CD4-positive, CD25-positive, alpha-beta regulatory T cell (primary cell): ENCODE results near the gene SOAT2. TPM values are rescaled to one million over a fixed set of nuclear protein-coding genes. Genes with fewer than 3 reads are reported as not detected.
A peak's percentile ranks its signal among the peaks of the same experiment; 100 is the strongest.
"Not testable (repeated sequence)": the region's sequence is repeated elsewhere in the genome, so short reads cannot be mapped to it uniquely, and the experiment has no call there.

Experiments used
- ATAC-seq, 2 donors: fragments of 150-1000 bp; cut with Tn5 transposase; one replicate each; pipeline ENCODE4 v1.10.0; 2021; ENCODE audit warnings: low read depth in 2 of 2, moderate number of reproducible peaks in 2 of 2, moderate library complexity in 1 of 2
- DNase-seq, 3 donors: peaks; one replicate each; pipeline versions ENCODE4 v3.0.0 to v3.0.0-alpha.2; 2012 to 2022; ENCODE audit warnings: mixed read lengths in 1 of 3
- H3K27ac ChIP-seq: one replicate; pipeline ENCODE4 v1.7.0; 2013; ENCODE audit warnings: mild to moderate bottlenecking, low read length; ENCODE audit not compliant: insufficient read depth, poor library complexity, severe bottlenecking
- H3K27me3 ChIP-seq: one replicate; pipeline ENCODE4 v1.7.0; 2013; ENCODE audit warnings: low read length; ENCODE audit not compliant: control insufficient read depth, insufficient read depth
- H3K36me3 ChIP-seq: one replicate; pipeline ENCODE4 v1.7.0; 2013; ENCODE audit warnings: mild to moderate bottlenecking, low read length, moderate library complexity; ENCODE audit not compliant: control insufficient read depth, insufficient read depth
- H3K4me1 ChIP-seq: 2 replicates; pipeline ENCODE4 v1.7.0; 2013; ENCODE audit warnings: mild to moderate bottlenecking, low read length; ENCODE audit not compliant: insufficient read depth, control insufficient read depth, poor library complexity, severe bottlenecking
- H3K4me3 ChIP-seq: one replicate; pipeline ENCODE4 v1.7.0; 2013; ENCODE audit warnings: low read depth, mild to moderate bottlenecking, low read length, moderate library complexity
- H3K9me3 ChIP-seq, 2 experiments: 1 replicate in 1 of 2; 2 replicates in 1 of 2; pipeline ENCODE4 v1.7.0; 2013; ENCODE audit warnings: low read length in 2 of 2, mild to moderate bottlenecking in 1 of 2, moderate library complexity in 1 of 2; ENCODE audit not compliant: control insufficient read depth in 2 of 2
- H3K27ac Mint-ChIP-seq, 3 donors: one replicate each; pipeline ENCODE4 v1.8.0; 2020 to 2022; ENCODE audit warnings: mild to moderate bottlenecking in 3 of 3, mixed read lengths in 3 of 3, moderate library complexity in 2 of 3
- H3K27me3 Mint-ChIP-seq: one replicate; pipeline ENCODE4 v1.8.0; 2022; ENCODE audit warnings: mild to moderate bottlenecking, mixed read lengths
- H3K36me3 Mint-ChIP-seq: one replicate; pipeline ENCODE4 v1.8.0; 2020; ENCODE audit warnings: mixed read lengths
- H3K4me1 Mint-ChIP-seq, 4 donors: one replicate each; pipeline ENCODE4 v1.8.0; 2020 to 2022; ENCODE audit warnings: mixed read lengths in 4 of 4, mild to moderate bottlenecking in 1 of 4
- H3K4me3 Mint-ChIP-seq, 4 donors: one replicate each; pipeline ENCODE4 v1.8.0; 2020 to 2022; ENCODE audit warnings: mild to moderate bottlenecking in 4 of 4, mixed read lengths in 4 of 4, moderate library complexity in 3 of 4
- H3K9me3 Mint-ChIP-seq, 7 donors: one replicate each; pipeline ENCODE4 v1.8.0; 2020 to 2022; ENCODE audit warnings: mixed read lengths in 7 of 7, mild to moderate bottlenecking in 3 of 7, moderate library complexity in 2 of 7
- polyA plus RNA-seq, 4 donors: library from polyadenylated mRNA; unstranded; fragments of 300-500 nt; fragmentation: Illumina TruSeq; gene quantifications; one replicate each; pipeline ENCODE4 v1.2.3, GENCODE V29; 2021
- total RNA-seq: library from RNA; stranded (reverse); gene quantifications from one replicate; pipeline ENCODE4 v1.2.3, GENCODE V29; 2022

The SOAT2 gene
- total and polyA plus RNA-seq, 5 donors from 2014 or later, result 0.37 TPM; not detected in 4

DNA sequence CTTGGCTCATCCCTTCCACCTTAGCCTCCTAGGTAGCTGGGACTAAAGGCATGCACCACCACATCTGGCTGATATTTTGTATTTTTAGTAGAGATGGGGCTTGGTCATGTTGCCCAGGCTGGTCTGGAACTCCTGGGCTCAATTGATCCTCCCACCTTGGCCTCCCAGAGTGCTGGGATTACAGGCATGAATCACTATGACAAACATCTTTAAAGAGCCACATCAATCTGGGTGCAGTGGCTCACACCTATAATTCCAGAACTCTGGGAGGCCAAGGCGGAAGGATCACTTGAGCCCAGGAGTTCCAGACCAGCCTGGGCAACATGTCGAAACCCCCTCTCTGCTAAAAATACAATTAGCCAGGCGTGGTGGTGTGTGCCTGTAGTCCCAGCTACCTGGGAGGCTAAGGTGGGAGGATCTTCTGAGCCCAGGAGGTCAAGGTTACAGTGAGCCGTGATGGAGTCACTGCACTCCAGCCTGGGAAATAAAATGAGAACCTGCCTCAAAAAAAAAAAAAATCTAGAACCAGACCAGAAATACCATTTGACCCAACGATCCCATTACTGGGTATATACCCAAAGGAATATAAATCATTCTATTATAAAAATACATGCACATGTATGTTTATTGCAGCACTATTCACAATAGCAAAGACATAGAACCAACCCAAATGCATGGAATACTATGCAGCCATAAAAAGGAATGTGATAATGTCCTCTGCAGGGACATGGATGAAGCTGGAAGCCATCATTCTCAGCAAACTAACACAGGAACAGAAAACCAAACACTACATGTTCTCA lies 8.3 kb upstream of the SOAT2 start:
- Mint-ChIP-seq H3K4me3 (peak overlapping the region in 1 of 4 donors; percentile 16), H3K4me1 (peaks cover 0 to 24% (median 17%) of the 10 kb centered on the region in 4 donors), H3K27me3 (peaks cover 40% of the 10 kb centered on the region)
- ATAC-seq, H3K4me3 ChIP-seq, H3K27ac Mint-ChIP-seq, H3K9me3 ChIP-seq, H3K27ac ChIP-seq, H3K9me3 Mint-ChIP-seq, H3K36me3 Mint-ChIP-seq, DNase-seq, H3K36me3 ChIP-seq: not testable (repeated sequence)
- Histone ChIP-seq H3K27me3 (peaks cover 13% of the 10 kb centered on the region), H3K4me1 (peaks cover 26% of the 10 kb centered on the region)

DNA sequence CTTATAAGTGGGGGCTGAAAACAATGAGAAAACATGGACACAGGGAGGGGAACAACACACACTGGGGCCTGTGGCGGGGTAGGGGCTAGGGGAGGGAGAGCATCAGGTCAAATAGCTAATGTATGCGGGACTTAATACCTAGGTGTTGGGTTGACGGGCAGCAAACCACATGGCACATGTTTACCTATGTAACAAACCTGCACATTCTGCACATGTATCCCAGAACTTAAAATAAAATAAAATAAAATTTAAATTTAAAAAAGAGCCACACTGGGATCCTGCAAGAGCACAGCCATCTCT lies 7.7 kb upstream of the SOAT2 start:
- H3K9me3 ChIP-seq, H3K27ac Mint-ChIP-seq, H3K27ac ChIP-seq, DNase-seq, ATAC-seq, H3K4me3 ChIP-seq, H3K36me3 Mint-ChIP-seq, H3K9me3 Mint-ChIP-seq, H3K36me3 ChIP-seq, H3K4me3 Mint-ChIP-seq: not testable (repeated sequence)
- H3K4me1 Mint-ChIP-seq, result peaks cover 0 to 24% (median 17%) of the 10 kb centered on the region in 4 donors
- Histone ChIP-seq H3K4me1 (peaks cover 26% of the 10 kb centered on the region), H3K27me3 (peaks cover 11% of the 10 kb centered on the region)
- peaks cover 37% of the 10 kb centered on the region for H3K27me3 Mint-ChIP-seq

- peaks cover 26% of the 10 kb centered on the region for H3K4me1 ChIP-seq
- H3K4me3 Mint-ChIP-seq, result peak overlapping the region in 2 of 4 donors; percentile 43 to 45
- no peaks in the 10 kb centered on the region for H3K36me3 ChIP-seq
- no peak overlapping the region for H3K27ac Mint-ChIP-seq
- no peaks in the 10 kb centered on the region for H3K36me3 Mint-ChIP-seq
- H3K27me3 Mint-ChIP-seq, result peaks cover 35% of the 10 kb centered on the region
- no peak for DNase-seq
- no peak overlapping the region for H3K4me3 ChIP-seq
- H3K4me1 Mint-ChIP-seq, result peaks cover 0 to 24% (median 17%) of the 10 kb centered on the region in 4 donors
- no peak for ATAC-seq
- peaks cover 6% of the 10 kb centered on the region for H3K27me3 ChIP-seq
- H3K9me3 ChIP-seq, result no peaks in the 10 kb centered on the region
- no peak overlapping the region for H3K27ac ChIP-seq
- H3K9me3 Mint-ChIP-seq, result peaks cover 0 to 5% (median 0%) of the 10 kb centered on the region in 7 donors
Measured at GRCh38 chr12:53096089-53096741, 7.1 kb upstream of the SOAT2 start.

DNA sequence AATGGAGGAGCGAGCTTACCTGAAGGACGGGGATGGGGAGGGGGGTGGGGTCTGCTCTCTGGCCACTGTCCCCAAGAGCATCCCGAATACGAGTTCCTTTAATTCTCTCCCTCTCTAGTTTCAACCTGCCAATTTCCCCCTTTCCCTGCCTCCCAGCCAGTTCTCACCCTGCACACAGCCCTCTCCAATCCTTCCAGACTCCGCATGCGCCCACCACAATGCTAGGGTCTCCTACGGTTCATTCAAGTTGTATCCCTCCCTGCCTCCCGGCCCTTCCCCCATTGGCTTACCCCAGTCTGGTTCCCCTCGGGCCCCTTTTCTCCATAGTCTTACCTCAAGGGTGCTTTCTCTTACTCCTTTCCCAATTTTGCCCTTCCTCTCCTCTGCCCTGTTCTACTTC lies 6.5 kb upstream of the SOAT2 start:
- Mint-ChIP-seq H3K36me3 (no peaks in the 10 kb centered on the region), H3K9me3 (peaks cover 0 to 4% (median 0%) of the 10 kb centered on the region in 7 donors), H3K4me1 (peaks cover 0 to 24% (median 17%) of the 10 kb centered on the region in 4 donors), H3K27ac (peak overlapping the region in 1 of 3 donors; percentile 85), H3K4me3 (peak overlapping the region; percentile 27 to 85 (median 78)), H3K27me3 (peaks cover 30% of the 10 kb centered on the region)
- H3K27me3 ChIP-seq, result peaks cover 4% of the 10 kb centered on the region
- no peak overlapping the region for H3K4me3 ChIP-seq
- no peaks in the 10 kb centered on the region for H3K9me3 ChIP-seq
- ATAC-seq (no peak), DNase-seq (no peak)
- H3K36me3 ChIP-seq, result no peaks in the 10 kb centered on the region
- no peak overlapping the region for H3K27ac ChIP-seq
- H3K4me1 ChIP-seq, result peaks cover 26% of the 10 kb centered on the region

DNA sequence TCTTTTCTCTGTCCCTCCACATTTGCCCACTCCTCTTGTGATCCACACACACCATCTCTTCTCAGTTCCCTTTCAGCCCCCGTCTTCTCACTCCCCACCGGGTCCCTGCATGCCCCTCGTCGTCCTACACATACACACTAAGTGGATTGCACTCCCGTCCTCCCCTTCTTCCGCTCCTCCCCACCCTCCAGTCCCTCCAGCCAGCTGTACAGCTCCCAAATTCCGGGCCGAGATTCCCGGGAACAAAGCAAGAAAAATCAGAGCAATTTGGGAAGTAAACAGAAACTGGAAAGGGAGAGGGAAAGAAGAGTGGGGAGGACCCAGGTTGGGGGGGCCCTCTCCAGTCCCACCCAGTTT lies 6.1 kb upstream of the SOAT2 start:
- peaks cover 4% of the 10 kb centered on the region for H3K27me3 ChIP-seq
- no peaks in the 10 kb centered on the region for H3K9me3 ChIP-seq
- H3K4me3 ChIP-seq, result no peak overlapping the region
- H3K27ac ChIP-seq, result no peak overlapping the region
- Mint-ChIP-seq H3K27me3 (peaks cover 26% of the 10 kb centered on the region), H3K36me3 (no peaks in the 10 kb centered on the region), H3K4me1 (peaks cover 0 to 24% (median 18%) of the 10 kb centered on the region in 4 donors), H3K4me3 (peak overlapping the region; percentile 27 to 85 (median 78)), H3K9me3 (peaks cover 0 to 4% (median 0%) of the 10 kb centered on the region in 7 donors), H3K27ac (peak overlapping the region in 1 of 3 donors; percentile 85)
- peaks cover 26% of the 10 kb centered on the region for H3K4me1 ChIP-seq
- no peak for ATAC-seq
- H3K36me3 ChIP-seq, result no peaks in the 10 kb centered on the region
- no peak for DNase-seq

- Mint-ChIP-seq H3K9me3 (peaks cover 0 to 4% (median 0%) of the 10 kb centered on the region in 7 donors), H3K36me3 (no peaks in the 10 kb centered on the region), H3K4me3 (peak within 1 kb of the TSS; percentile 54 to 89 (median 85)), H3K27me3 (peaks cover 25% of the 10 kb centered on the region), H3K4me1 (peaks cover 0 to 28% (median 21%) of the 10 kb centered on the region in 4 donors), H3K27ac (peak within 1 kb of the TSS in 2 of 3 donors; percentile 56 to 85)
- no peaks in the 10 kb centered on the region for H3K9me3 ChIP-seq
- H3K27me3 ChIP-seq, result peaks cover 4% of the 10 kb centered on the region
- peaks cover 30% of the 10 kb centered on the region for H3K4me1 ChIP-seq
- H3K4me3 ChIP-seq, result no peak within 1 kb of the TSS
- no peak within 1 kb of the TSS for H3K27ac ChIP-seq
- DNase-seq (peak; percentile 49 to 73 (median 49)), ATAC-seq (peak; percentile 56 to 62)
- no peaks in the 10 kb centered on the region for H3K36me3 ChIP-seq
Measured at GRCh38 chr12:53097564-53098353, 5.5 kb upstream of the SOAT2 start, which contains the start of gene IGFBP6. TSS of gene IGFBP6 (plus strand) at chr12:53097667. CDS start at chr12:53097718, 51 bp downstream.

DNA sequence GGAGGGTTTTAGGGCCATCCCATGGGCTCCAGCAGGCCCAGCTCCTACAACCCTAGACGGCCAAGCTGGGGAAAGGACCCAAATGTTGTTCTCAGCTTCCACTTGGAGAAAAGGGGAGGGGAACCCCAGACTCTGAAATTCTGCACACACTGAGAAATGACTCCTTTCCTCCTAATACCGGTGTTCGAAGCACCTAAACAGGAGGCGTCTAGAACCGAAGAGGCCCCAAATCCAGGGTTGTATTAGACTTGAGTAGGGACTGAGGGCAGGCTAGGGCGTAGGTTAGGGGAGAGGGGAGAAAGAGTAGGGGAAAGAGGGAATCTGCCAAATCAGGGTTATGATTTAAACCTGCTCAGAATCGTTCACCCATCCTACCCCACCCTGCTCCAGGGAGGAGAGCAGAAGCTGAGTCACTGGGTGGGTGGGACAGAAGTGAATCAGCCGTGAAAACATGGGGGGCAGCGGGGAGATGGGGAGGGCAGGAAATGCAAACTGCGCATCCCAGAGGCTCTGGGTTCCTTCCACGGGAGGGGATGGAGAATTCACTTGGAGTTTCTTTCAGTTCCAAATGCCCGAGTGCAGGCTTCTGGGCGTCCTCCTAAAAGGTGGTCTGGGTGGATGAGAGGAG lies 4.8 kb upstream of the SOAT2 start:
- Mint-ChIP-seq H3K4me3 (peak overlapping the region; percentile 54 to 89 (median 84)), H3K36me3 (no peaks in the 10 kb centered on the region), H3K4me1 (peaks cover 0 to 34% (median 22%) of the 10 kb centered on the region in 4 donors), H3K9me3 (peaks cover 0 to 4% (median 0%) of the 10 kb centered on the region in 7 donors), H3K27ac (peak overlapping the region in 2 of 3 donors; percentile 46 to 56), H3K27me3 (peaks cover 25% of the 10 kb centered on the region)
- H3K9me3 ChIP-seq, result no peaks in the 10 kb centered on the region
- H3K4me3 ChIP-seq, result no peak overlapping the region
- H3K36me3 ChIP-seq, result no peaks in the 10 kb centered on the region
- ATAC-seq (no peak), DNase-seq (peak in 1 of 3 donors; percentile 13)
- no peak overlapping the region for H3K27ac ChIP-seq
- peaks cover 37% of the 10 kb centered on the region for H3K4me1 ChIP-seq
- peaks cover 4% of the 10 kb centered on the region for H3K27me3 ChIP-seq
